T-helper 2 cell treated with Interferon-gamma antibody and Interleukin-4, amounts not matched to agents 5 μg/mL and 100 μg/mL, for 36 hours (primary cell): ENCODE measurements around the gene UBE2K.
"Not testable (repeated sequence)": the region's sequence is repeated elsewhere in the genome, so short reads cannot be mapped to it uniquely, and the experiment has no call there.

Experiments used
- DNase-seq: peaks from one replicate; pipeline ENCODE4 v3.0.0; 2021; ENCODE audit warnings: low spot score
- H3K27ac Mint-ChIP-seq: one replicate; pipeline ENCODE4 v1.8.0; 2021; ENCODE audit warnings: mild to moderate bottlenecking, mixed read lengths
- H3K27me3 Mint-ChIP-seq: one replicate; pipeline ENCODE4 v1.8.0; 2021; ENCODE audit warnings: low read depth, mixed read lengths
- H3K36me3 Mint-ChIP-seq: one replicate; pipeline ENCODE4 v1.8.0; 2021; ENCODE audit warnings: low read depth, mixed read lengths
- H3K4me1 Mint-ChIP-seq: one replicate; pipeline ENCODE4 v1.8.0; 2021; ENCODE audit warnings: low read depth, mixed read lengths
- H3K4me3 Mint-ChIP-seq: one replicate; pipeline ENCODE4 v1.8.0; 2022; ENCODE audit warnings: mild to moderate bottlenecking, moderate library complexity, mixed read lengths
- H3K9me3 Mint-ChIP-seq: one replicate; pipeline ENCODE4 v1.8.0; 2021; ENCODE audit warnings: mixed read lengths

UBE2K gene

GRCh38 chr4:39697740-39698423 is at the start of gene UBE2K:
Gene UBE2K (plus strand): TSS chr4:39698136. CDS start chr4:39698328, 192 bp downstream.
- Mint-ChIP-seq H3K27ac (peak within 1 kb of the TSS; percentile 98), H3K4me1 (peaks cover 29% of the 10 kb centered on the region), H3K27me3 (no peaks in the 10 kb centered on the region), H3K4me3 (peak within 1 kb of the TSS; percentile 98), H3K9me3 (no peaks in the 10 kb centered on the region), H3K36me3 (peaks cover 18% of the 10 kb centered on the region)
- peak; percentile 94 for DNase-seq

- no peak overlapping the region for H3K27ac Mint-ChIP-seq
- H3K27me3 Mint-ChIP-seq, result no peaks in the 10 kb centered on the region
- no peaks in the 10 kb centered on the region for H3K36me3 Mint-ChIP-seq
- H3K4me1 Mint-ChIP-seq, result no peaks in the 10 kb centered on the region
- H3K9me3 Mint-ChIP-seq, result no peaks in the 10 kb centered on the region
- DNase-seq, result no peak
- no peak overlapping the region for H3K4me3 Mint-ChIP-seq
Measured at GRCh38 chr4:39648213-39648612, 49.7 kb upstream of the UBE2K start.

GRCh38 chr4:39648827-39649558 is 48.9 kb upstream of the UBE2K start:
- no peaks in the 10 kb centered on the region for H3K9me3 Mint-ChIP-seq
- no peak overlapping the region for H3K4me3 Mint-ChIP-seq

GRCh38 chr4:39649639-39650265 is 48.2 kb upstream of the UBE2K start:
- no peaks in the 10 kb centered on the region for H3K4me1 Mint-ChIP-seq
- DNase-seq, result no peak
- no peak overlapping the region for H3K27ac Mint-ChIP-seq
- no peaks in the 10 kb centered on the region for H3K27me3 Mint-ChIP-seq
- no peak overlapping the region for H3K4me3 Mint-ChIP-seq
- no peaks in the 10 kb centered on the region for H3K36me3 Mint-ChIP-seq
- no peaks in the 10 kb centered on the region for H3K9me3 Mint-ChIP-seq

More at GRCh38 chr4:39648827-39649558, 48.9 kb upstream of the UBE2K start:
- Mint-ChIP-seq H3K27me3 (no peaks in the 10 kb centered on the region), H3K36me3 (no peaks in the 10 kb centered on the region), H3K4me1 (no peaks in the 10 kb centered on the region), H3K27ac (no peak overlapping the region)
- DNase-seq, result no peak

- H3K4me1 Mint-ChIP-seq, H3K36me3 Mint-ChIP-seq, H3K27me3 Mint-ChIP-seq, H3K27ac Mint-ChIP-seq, H3K9me3 Mint-ChIP-seq, DNase-seq, H3K4me3 Mint-ChIP-seq: not testable (repeated sequence)
Measured at GRCh38 chr4:39651586-39651985, 46.4 kb upstream of the UBE2K start.

GRCh38 chr4:39655211-39655610 is 42.7 kb upstream of the UBE2K start:
- DNase-seq, result no peak
- no peaks in the 10 kb centered on the region for H3K9me3 Mint-ChIP-seq
- no peaks in the 10 kb centered on the region for H3K27me3 Mint-ChIP-seq
- no peaks in the 10 kb centered on the region for H3K36me3 Mint-ChIP-seq
- peaks cover 6% of the 10 kb centered on the region for H3K4me1 Mint-ChIP-seq
- H3K27ac Mint-ChIP-seq, result no peak overlapping the region
- H3K4me3 Mint-ChIP-seq, result no peak overlapping the region

- Mint-ChIP-seq H3K36me3 (no peaks in the 10 kb centered on the region), H3K27me3 (no peaks in the 10 kb centered on the region), H3K9me3 (no peaks in the 10 kb centered on the region), H3K4me1 (peaks cover 6% of the 10 kb centered on the region), H3K27ac (no peak overlapping the region), H3K4me3 (no peak overlapping the region)
- no peak for DNase-seq
Measured at GRCh38 chr4:39655876-39656275, 42.1 kb upstream of the UBE2K start.

GRCh38 chr4:39656638-39657037 is 41.3 kb upstream of the UBE2K start:
- H3K27ac Mint-ChIP-seq, H3K4me1 Mint-ChIP-seq, H3K9me3 Mint-ChIP-seq, DNase-seq, H3K36me3 Mint-ChIP-seq, H3K4me3 Mint-ChIP-seq, H3K27me3 Mint-ChIP-seq: not testable (repeated sequence)

GRCh38 chr4:39657465-39657864 is 40.5 kb upstream of the UBE2K start:
- Mint-ChIP-seq H3K27ac (no peak overlapping the region), H3K36me3 (no peaks in the 10 kb centered on the region), H3K4me3 (no peak overlapping the region), H3K9me3 (no peaks in the 10 kb centered on the region), H3K4me1 (peaks cover 6% of the 10 kb centered on the region), H3K27me3 (no peaks in the 10 kb centered on the region)
- no peak for DNase-seq

- Mint-ChIP-seq H3K36me3 (no peaks in the 10 kb centered on the region), H3K9me3 (no peaks in the 10 kb centered on the region), H3K4me3 (no peak overlapping the region), H3K27ac (no peak overlapping the region), H3K4me1 (peaks cover 6% of the 10 kb centered on the region), H3K27me3 (no peaks in the 10 kb centered on the region)
- no peak for DNase-seq
Measured at GRCh38 chr4:39658756-39659155, 39.2 kb upstream of the UBE2K start.

GRCh38 chr4:39660045-39660444 is 37.9 kb upstream of the UBE2K start:
- Mint-ChIP-seq H3K4me1 (peaks cover 6% of the 10 kb centered on the region), H3K9me3 (no peaks in the 10 kb centered on the region), H3K36me3 (no peaks in the 10 kb centered on the region), H3K27ac (no peak overlapping the region), H3K27me3 (no peaks in the 10 kb centered on the region), H3K4me3 (no peak overlapping the region)
- no peak for DNase-seq

GRCh38 chr4:39660757-39661156 is 37.2 kb upstream of the UBE2K start:
- no peaks in the 10 kb centered on the region for H3K36me3 Mint-ChIP-seq
- DNase-seq, result no peak

GRCh38 chr4:39662683-39663082 is 35.3 kb upstream of the UBE2K start:
- no peak overlapping the region for H3K27ac Mint-ChIP-seq
- H3K4me1 Mint-ChIP-seq, result no peaks in the 10 kb centered on the region
- no peaks in the 10 kb centered on the region for H3K36me3 Mint-ChIP-seq
- H3K9me3 Mint-ChIP-seq, result no peaks in the 10 kb centered on the region
- DNase-seq, result no peak
- no peaks in the 10 kb centered on the region for H3K27me3 Mint-ChIP-seq
- no peak overlapping the region for H3K4me3 Mint-ChIP-seq

More at GRCh38 chr4:39660757-39661156, 37.2 kb upstream of the UBE2K start:
- Mint-ChIP-seq H3K4me1 (peaks cover 4% of the 10 kb centered on the region), H3K4me3 (no peak overlapping the region), H3K27me3 (no peaks in the 10 kb centered on the region), H3K27ac (no peak overlapping the region), H3K9me3 (no peaks in the 10 kb centered on the region)
